Calu3 (cell line): ENCODE results near the gene PAIP1. TPM values are rescaled to one million over a fixed set of nuclear protein-coding genes. Genes with fewer than 3 reads are reported as not detected.

ENCODE experiments used
- BruUV-seq: library from RNA; stranded (reverse); fragments of 400-500 nt; replicated peaks from 2 replicates; lab custom pipeline; 2021; lab: Mats Ljungman, UMichigan
- CTCF ChIA-PET: fragments of 300-600 bp; sonication (Branson Sonifier 250); formaldehyde crosslinking; loops from one replicate; lab custom pipeline; 2022; ENCODE audit warnings: antibody characterized with exemption; lab: Charles Lee
- DNase-seq: peaks from one replicate; pipeline ENCODE4 v3.0.0; 2022
- H3K27ac Mint-ChIP-seq: one replicate; pipeline ENCODE4 v1.8.0; 2022; ENCODE audit warnings: mixed read lengths; ENCODE audit not compliant: unreplicated experiment
- H3K27me3 Mint-ChIP-seq: one replicate; pipeline ENCODE4 v1.8.0; 2022; ENCODE audit warnings: mixed read lengths; ENCODE audit not compliant: unreplicated experiment
- H3K36me3 Mint-ChIP-seq: one replicate; pipeline ENCODE4 v1.8.0; 2022; ENCODE audit warnings: mild to moderate bottlenecking, moderate library complexity, mixed read lengths; ENCODE audit not compliant: insufficient read depth, unreplicated experiment
- H3K4me1 Mint-ChIP-seq: one replicate; pipeline ENCODE4 v1.8.0; 2022; ENCODE audit warnings: mild to moderate bottlenecking, low read depth, mixed read lengths; ENCODE audit not compliant: unreplicated experiment
- H3K4me3 Mint-ChIP-seq: one replicate; pipeline ENCODE4 v1.8.0; 2022; ENCODE audit warnings: mild to moderate bottlenecking, low read depth, moderate library complexity, mixed read lengths; ENCODE audit not compliant: unreplicated experiment
- H3K9me3 Mint-ChIP-seq: one replicate; pipeline ENCODE4 v1.8.0; 2022; ENCODE audit warnings: low read depth, mixed read lengths; ENCODE audit not compliant: unreplicated experiment
- CTCF ChIP-seq: fragments of 200-600 bp; IDR thresholded peaks from one replicate; pipeline ENCODE4 v1.8.0; 2022; ENCODE audit warnings: antibody characterized with exemption; ENCODE audit not compliant: unreplicated experiment
- intact Hi-C: fragments of 100-400 bp; cut with micrococcal nuclease; formaldehyde crosslinking; loops from one replicate; pipeline ENCODE4 v1.10.0; 2022; ENCODE audit not compliant: unreplicated experiment
- total RNA-seq: library from RNA; stranded (reverse); gene quantifications from 2 replicates; pipeline ENCODE4 v1.2.3, GENCODE V29; 2022

The PAIP1 gene
- total RNA-seq, 1 experiment from 2014 or later = 97.4 TPM

- Mint-ChIP-seq H3K36me3 (no peaks in the 10 kb centered on the region), H3K9me3 (no peaks in the 10 kb centered on the region), H3K27ac (no peak overlapping the region), H3K4me3 (no peak overlapping the region), H3K4me1 (no peaks in the 10 kb centered on the region), H3K27me3 (no peaks in the 10 kb centered on the region)
- no peak for DNase-seq
- no TSS peak for BruUV-seq
- intact Hi-C loops = no loop called here
- no peak for TF ChIP-seq CTCF
- CTCF ChIA-PET = no interaction called here
Observed at GRCh38 chr5:43569236-43569746, 12.4 kb upstream of the PAIP1 start.

- H3K27ac Mint-ChIP-seq = no peak overlapping the region
- no peaks in the 10 kb centered on the region for H3K9me3 Mint-ChIP-seq
- intact Hi-C loops = no loop called here
- no TSS peak for BruUV-seq
- TF ChIP-seq CTCF = no peak
- CTCF ChIA-PET = no interaction called here
- no peak for DNase-seq
- no peaks in the 10 kb centered on the region for H3K4me1 Mint-ChIP-seq
- H3K36me3 Mint-ChIP-seq = no peaks in the 10 kb centered on the region
- no peak overlapping the region for H3K4me3 Mint-ChIP-seq
- no peaks in the 10 kb centered on the region for H3K27me3 Mint-ChIP-seq
Observed at GRCh38 chr5:43567967-43568366, 11.1 kb upstream of the PAIP1 start.

- intact Hi-C loops = no loop called here
- no peak for DNase-seq
- no peak overlapping the region for H3K27ac Mint-ChIP-seq
- CTCF ChIA-PET = no interaction called here
- H3K4me3 Mint-ChIP-seq = no peak overlapping the region
- no peaks in the 10 kb centered on the region for H3K9me3 Mint-ChIP-seq
- H3K4me1 Mint-ChIP-seq = no peaks in the 10 kb centered on the region
- no peaks in the 10 kb centered on the region for H3K27me3 Mint-ChIP-seq
- no TSS peak for BruUV-seq
- TF ChIP-seq CTCF = no peak
- no peaks in the 10 kb centered on the region for H3K36me3 Mint-ChIP-seq
Observed at GRCh38 chr5:43565043-43565442, 8.2 kb upstream of the PAIP1 start.

GRCh38 chr5:43564289-43564850, 7.5 kb upstream of the PAIP1 start:
- CTCF ChIA-PET = no interaction called here
- intact Hi-C loops = no loop called here
- Mint-ChIP-seq H3K9me3 (no peaks in the 10 kb centered on the region), H3K27me3 (no peaks in the 10 kb centered on the region), H3K4me3 (no peak overlapping the region), H3K36me3 (no peaks in the 10 kb centered on the region), H3K4me1 (no peaks in the 10 kb centered on the region), H3K27ac (no peak overlapping the region)
- no peak for DNase-seq
- no TSS peak for BruUV-seq
- TF ChIP-seq CTCF = no peak
